Small intestine (tissue), 7 donors: ENCODE measurements around the gene HOXB9. TPM values are rescaled to one million over a fixed set of nuclear protein-coding genes. Genes with fewer than 3 reads are reported as not detected.

ENCODE experiments used
- DNase-seq, 2 donors: peaks; one replicate each; pipeline versions ENCODE4 v3.0.0 to v3.0.0-alpha.2; 2013
- FAIRE-seq: peaks from 2 replicates; lab custom pipeline; 2012; peaks lifted over from hg19 to GRCh38; lab: Jason Lieb, UNC
- H3K27ac ChIP-seq, 3 donors: one replicate each; pipeline ENCODE4 v1.5.1; 2013; ENCODE audit warnings: low read length in 2 of 3, mild to moderate bottlenecking in 2 of 3, control low read depth in 1 of 3, inconsistent platforms in 1 of 3, low read depth in 1 of 3, moderate library complexity in 1 of 3
- H3K27me3 ChIP-seq, 3 donors: one replicate each; pipeline ENCODE4 v1.6.1; 2013; ENCODE audit warnings: low read length in 3 of 3, inconsistent platforms in 1 of 3; ENCODE audit not compliant: control insufficient read depth in 3 of 3, insufficient read depth in 3 of 3
- H3K36me3 ChIP-seq, 3 donors: one replicate each; pipeline ENCODE4 v1.6.1; 2013; ENCODE audit warnings: low read length in 3 of 3, inconsistent platforms in 1 of 3, low read depth in 1 of 3, mild to moderate bottlenecking in 1 of 3, moderate library complexity in 1 of 3; ENCODE audit not compliant: control insufficient read depth in 3 of 3, insufficient read depth in 2 of 3
- H3K4me1 ChIP-seq, 3 donors: one replicate each; pipeline ENCODE4 v1.6.1; 2013; ENCODE audit warnings: low read length in 2 of 3, inconsistent platforms in 1 of 3, low read depth in 1 of 3, mild to moderate bottlenecking in 1 of 3, moderate library complexity in 1 of 3; ENCODE audit not compliant: control insufficient read depth in 3 of 3, insufficient read depth in 2 of 3
- H3K4me3 ChIP-seq, 3 donors: one replicate each; pipeline ENCODE4 v1.5.1; 2013; ENCODE audit warnings: low read length in 3 of 3, control low read depth in 1 of 3, inconsistent platforms in 1 of 3, low read depth in 1 of 3, mild to moderate bottlenecking in 1 of 3, moderate library complexity in 1 of 3
- H3K9me3 ChIP-seq, 2 donors: one replicate each; pipeline ENCODE4 v1.6.1; 2013; ENCODE audit warnings: low read depth in 1 of 2, low read length in 1 of 2; ENCODE audit not compliant: control insufficient read depth in 2 of 2, insufficient read depth in 1 of 2
- WGBS, 3 donors: extraction: QIAGEN DNeasy Blood & Tissue Kit; methylation state at CpG; one replicate each; pipeline ENCODE4 v1.1.7; 2013; 5-methylcytosine and 5-hydroxymethylcytosine counted together
- polyA plus RNA-seq, 4 donors: library from polyadenylated mRNA; stranded (reverse) in 3 of 4; unstranded in 1 of 4; fragments of 200-250 nt in 3 of 4; fragments of 120-200 nt in 1 of 4; gene quantifications; one replicate each; pipeline versions ENCODE4 v1.2.1 to v1.2.3, GENCODE V29; 2013
- donor health status: healthy with polysubstance abuse.
- donor health status: control.
- donor health status: control.
- donor health status: Bipolar disorder and iron deficiency.
- donor health status: healthy.

The HOXB9 gene
- polyA plus RNA-seq, 4 donors: 0.07 to 16.7 (median 0.54) TPM; not detected in 1

DNA sequence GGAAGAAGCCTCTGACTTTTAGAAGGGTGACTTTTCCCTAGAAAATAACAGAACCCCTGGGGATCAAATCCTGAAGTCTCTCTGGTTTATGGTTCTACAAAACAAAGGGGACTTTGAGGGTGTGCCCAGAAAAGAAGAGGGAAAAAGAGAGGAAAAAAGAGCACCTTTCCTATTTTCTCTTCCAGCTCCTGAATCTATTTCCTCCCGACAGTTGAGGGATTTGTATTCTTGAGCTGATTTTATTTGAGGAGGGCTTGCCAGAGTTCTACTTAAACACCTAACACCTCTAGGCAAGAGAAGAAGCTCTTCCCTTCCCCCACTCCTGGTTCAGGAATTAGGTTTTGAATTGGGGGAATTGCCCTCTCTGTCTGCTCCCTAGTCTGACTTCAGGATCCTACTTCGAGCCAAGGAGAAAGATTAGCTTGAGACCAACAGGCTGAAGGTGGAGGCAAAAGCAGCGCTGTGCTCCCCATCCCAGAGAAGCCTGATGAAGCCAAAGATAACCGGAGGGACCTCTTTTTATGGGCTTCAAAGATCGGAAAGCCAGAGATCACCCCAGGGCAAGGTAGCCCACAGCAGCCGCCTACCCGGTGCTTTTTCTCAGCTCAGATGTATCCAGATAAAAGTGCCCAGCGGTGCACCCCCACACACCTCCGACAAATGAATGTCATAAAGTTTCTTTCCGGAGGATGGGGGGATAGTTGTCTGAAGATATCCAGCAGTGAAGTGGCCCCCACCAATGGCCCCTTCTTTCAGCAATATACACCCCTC lies 36.9 kb downstream of the HOXB9 start:
- no peak for DNase-seq
- WGBS, 3 donors: 11 to 17% (median 17%) methylated on average over 10 of the region's 10 CpGs
- peaks cover 0 to 98% (median 14%) of the 10 kb centered on the region in 3 donors for H3K27me3 ChIP-seq
- no peak for FAIRE-seq
- peaks cover 0 to 3% of the 10 kb centered on the region in 2 donors for H3K9me3 ChIP-seq
- peak overlapping the region; percentile 17 to 93 (median 91) for H3K27ac ChIP-seq
- peak overlapping the region in 1 of 3 donors; percentile 52 for H3K4me3 ChIP-seq
- H3K36me3 ChIP-seq: peaks cover 0 to 16% (median 0%) of the 10 kb centered on the region in 3 donors
- peaks cover 0 to 37% (median 2%) of the 10 kb centered on the region in 3 donors for H3K4me1 ChIP-seq

DNA sequence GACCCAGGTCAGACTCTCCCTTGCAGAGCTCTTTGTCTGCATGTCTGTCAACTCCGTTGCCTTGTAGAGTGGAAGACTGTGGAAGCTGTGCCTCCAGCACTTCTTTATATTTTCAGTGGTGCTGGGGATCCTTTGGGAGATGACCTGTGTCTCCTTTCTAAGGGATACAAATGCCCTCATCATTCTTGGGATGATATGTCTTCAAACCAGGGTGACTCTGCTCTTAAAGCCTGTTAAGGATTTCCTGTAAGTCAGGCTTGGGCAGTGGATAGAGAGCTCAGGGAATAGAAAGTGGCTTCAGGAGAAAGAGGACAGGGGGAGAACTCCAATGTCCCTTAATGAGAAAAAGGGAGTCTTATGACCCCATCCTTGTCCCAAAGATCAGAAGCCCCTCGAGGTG lies 37.6 kb downstream of the HOXB9 start:
- FAIRE-seq: no peak

DNA sequence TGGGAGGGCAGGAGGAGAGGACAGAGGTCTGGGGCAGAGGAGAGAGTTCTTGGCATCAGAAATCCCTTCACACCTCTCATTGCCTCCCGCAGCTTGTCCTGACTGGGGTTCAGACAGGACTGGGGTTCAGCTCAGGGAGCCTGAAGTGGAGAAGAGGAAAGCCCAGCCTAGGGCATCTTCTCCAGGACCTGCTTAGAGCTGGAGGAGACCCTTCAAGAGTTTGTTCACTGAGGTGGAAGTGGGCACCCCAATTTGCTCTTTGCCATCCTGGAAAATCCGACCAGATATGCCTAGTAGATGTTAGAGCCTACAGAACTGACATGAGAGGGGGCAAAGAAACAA lies 38.1 kb downstream of the HOXB9 start:
- Histone ChIP-seq H3K4me1 (peaks cover 0 to 36% (median 2%) of the 10 kb centered on the region in 3 donors), H3K9me3 (peaks cover 0 to 3% of the 10 kb centered on the region in 2 donors), H3K36me3 (peaks cover 0 to 15% (median 0%) of the 10 kb centered on the region in 3 donors), H3K4me3 (peak overlapping the region in 1 of 3 donors; percentile 52), H3K27me3 (peaks cover 0 to 99% (median 10%) of the 10 kb centered on the region in 3 donors), H3K27ac (peak overlapping the region; percentile 24 to 91 (median 79))
- DNase-seq (no peak), FAIRE-seq (no peak)
- 8 to 40% (median 24%) methylated on average over 2 of the region's 2 CpGs for WGBS, 3 donors

More for the DNA sequence above, 37.6 kb downstream of the HOXB9 start:
- Histone ChIP-seq H3K27ac (peak overlapping the region in 2 of 3 donors; percentile 79 to 91), H3K4me3 (peak overlapping the region in 1 of 3 donors; percentile 52), H3K36me3 (peaks cover 0 to 16% (median 0%) of the 10 kb centered on the region in 3 donors), H3K9me3 (peaks cover 0 to 3% of the 10 kb centered on the region in 2 donors), H3K4me1 (peaks cover 0 to 36% (median 2%) of the 10 kb centered on the region in 3 donors), H3K27me3 (peaks cover 0 to 99% (median 14%) of the 10 kb centered on the region in 3 donors)
- 15 to 34% (median 15%) methylated on average over 2 of the region's 2 CpGs for WGBS, 3 donors
- DNase-seq: no peak

DNA sequence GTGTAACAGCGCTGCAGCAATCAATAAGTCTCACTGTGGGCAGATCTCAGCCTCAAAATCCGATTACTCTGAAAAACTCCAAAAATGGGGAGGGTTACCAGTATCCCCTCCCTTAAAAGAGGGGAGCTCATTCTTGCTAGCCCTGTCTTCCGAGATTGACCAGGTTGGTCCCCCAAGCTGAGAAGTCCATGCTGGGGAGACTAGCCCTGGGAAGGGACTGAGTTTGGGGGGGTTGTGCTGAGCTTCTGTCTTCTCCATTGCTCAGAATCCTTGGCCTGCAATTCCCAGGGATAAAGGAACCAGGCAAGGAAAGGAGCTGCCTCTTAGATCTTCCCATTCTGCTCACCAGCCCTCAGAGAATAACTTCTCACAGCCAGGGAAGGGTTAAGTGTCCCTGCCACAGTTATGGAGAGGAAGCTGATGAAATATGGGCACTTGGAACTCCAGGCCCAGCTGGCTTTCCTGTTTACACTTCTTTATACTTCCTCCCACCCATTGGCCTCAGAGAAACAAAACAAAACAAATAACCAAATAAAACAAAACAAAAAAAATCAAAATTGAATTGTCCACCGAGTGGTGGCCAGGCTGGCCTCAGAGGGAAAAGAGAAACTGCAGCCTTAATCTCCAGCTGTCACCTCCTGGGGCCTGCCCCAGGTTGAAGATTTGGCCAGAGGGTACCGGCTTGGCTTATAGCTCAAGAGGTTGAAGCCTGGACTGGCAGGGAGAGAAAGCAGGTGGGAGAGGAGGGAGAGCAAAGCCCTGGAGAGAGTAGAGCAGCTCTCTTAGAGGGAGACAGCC lies 38.7 kb downstream of the HOXB9 start:
- 17 to 34% (median 26%) methylated on average over 5 of the region's 5 CpGs for WGBS, 3 donors
- Histone ChIP-seq H3K27me3 (peaks cover 3 to 99% (median 10%) of the 10 kb centered on the region in 3 donors), H3K36me3 (peaks cover 0 to 14% (median 0%) of the 10 kb centered on the region in 3 donors), H3K9me3 (peaks cover 0 to 3% of the 10 kb centered on the region in 2 donors), H3K4me3 (peak overlapping the region in 1 of 3 donors; percentile 52), H3K27ac (peak overlapping the region; percentile 24 to 91 (median 79)), H3K4me1 (peaks cover 0 to 41% (median 2%) of the 10 kb centered on the region in 3 donors)
- DNase-seq: no peak
- FAIRE-seq: no peak

DNA sequence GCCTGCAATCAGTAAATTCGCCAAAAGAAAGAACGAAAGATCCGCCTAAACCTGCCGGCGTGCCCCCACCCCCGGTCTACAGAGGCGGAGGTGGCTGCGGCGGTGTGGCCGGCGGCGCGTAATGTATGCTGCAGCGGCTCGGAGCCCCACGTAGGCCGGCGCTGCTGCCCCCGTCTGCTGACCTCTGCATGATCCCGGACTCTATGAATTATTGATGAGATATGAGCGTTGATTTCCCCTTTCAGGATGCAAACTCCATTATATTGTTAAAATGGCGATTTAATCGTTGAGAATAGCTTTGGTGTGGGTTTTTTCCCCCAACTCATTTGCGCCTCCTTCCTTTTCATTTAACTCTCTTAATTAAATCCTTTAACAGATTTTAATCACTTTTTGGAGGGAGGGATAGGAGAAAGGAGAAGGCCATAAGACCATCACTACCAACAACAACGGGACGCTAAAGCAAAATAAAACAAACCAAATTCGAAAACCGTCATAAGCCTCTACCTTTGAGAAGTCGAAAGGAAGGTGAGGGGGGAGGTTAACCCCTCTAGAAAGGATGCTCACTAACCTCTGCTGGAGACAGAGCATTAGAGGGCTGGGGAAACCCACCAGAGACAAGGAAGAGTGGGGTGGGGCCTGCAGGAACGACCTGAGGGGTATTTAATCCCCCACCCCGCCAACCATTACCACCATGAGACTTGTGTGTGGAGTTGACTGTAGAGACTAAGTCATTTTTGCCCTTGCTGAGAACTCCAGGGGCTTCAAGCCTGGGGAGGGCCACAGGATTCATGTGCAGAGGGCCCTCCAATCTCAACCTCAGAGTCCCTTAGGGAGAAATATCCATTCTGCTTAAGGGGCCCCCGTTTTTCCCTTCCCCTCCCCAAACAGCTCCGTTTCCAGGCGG lies 39.6 kb downstream of the HOXB9 start:
- WGBS, 3 donors: 9 to 20% (median 15%) methylated on average over 34 of the region's 34 CpGs
- peak overlapping the region in 1 of 3 donors; percentile 52 for H3K4me3 ChIP-seq
- H3K27me3 ChIP-seq: peaks cover 6 to 99% (median 8%) of the 10 kb centered on the region in 3 donors
- peaks cover 0 to 10% (median 0%) of the 10 kb centered on the region in 3 donors for H3K36me3 ChIP-seq
- peaks cover 0 to 3% of the 10 kb centered on the region in 2 donors for H3K9me3 ChIP-seq
- peak overlapping the region in 2 of 3 donors; percentile 89 to 91 for H3K27ac ChIP-seq
- DNase-seq: no peak
- no peak for FAIRE-seq
- H3K4me1 ChIP-seq: peaks cover 0 to 41% (median 2%) of the 10 kb centered on the region in 3 donors

DNA sequence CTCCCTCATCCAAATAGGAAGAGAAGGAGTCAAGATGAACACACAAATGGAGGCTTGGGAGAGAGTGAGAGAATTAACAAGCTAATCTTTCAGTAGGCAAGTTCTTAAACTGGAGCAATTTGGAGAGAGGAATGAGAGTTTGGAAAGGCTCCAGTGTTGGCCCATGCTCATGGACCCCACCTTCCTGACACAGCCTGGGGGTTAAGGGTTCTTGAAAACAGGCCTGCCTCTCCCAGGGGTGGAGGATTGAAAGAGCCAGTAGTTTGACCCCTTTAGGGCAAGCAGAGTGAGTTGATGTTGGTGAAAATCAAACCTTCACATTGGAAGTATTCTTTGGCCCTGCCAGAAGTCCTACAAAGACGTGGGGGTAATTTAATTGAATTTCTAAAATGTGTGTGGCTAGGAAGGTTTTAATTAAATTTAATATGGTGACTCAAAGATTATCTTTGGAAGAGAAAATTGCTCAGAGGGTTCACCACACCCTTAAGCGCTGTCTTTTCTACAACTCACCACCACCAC lies 41.9 kb downstream of the HOXB9 start:
- H3K4me1 ChIP-seq: peaks cover 0 to 31% (median 2%) of the 10 kb centered on the region in 3 donors
- no peaks in the 10 kb centered on the region for H3K36me3 ChIP-seq
- FAIRE-seq (no peak), DNase-seq (no peak)
- H3K9me3 ChIP-seq: peaks cover 0 to 3% of the 10 kb centered on the region in 2 donors
- 14 to 42% (median 31%) methylated on average over 2 of the region's 2 CpGs for WGBS, 3 donors
- H3K27ac ChIP-seq: peak overlapping the region in 2 of 3 donors; percentile 12 to 32
- H3K27me3 ChIP-seq: peaks cover 6 to 99% (median 9%) of the 10 kb centered on the region in 3 donors
- H3K4me3 ChIP-seq: no peak overlapping the region

DNA sequence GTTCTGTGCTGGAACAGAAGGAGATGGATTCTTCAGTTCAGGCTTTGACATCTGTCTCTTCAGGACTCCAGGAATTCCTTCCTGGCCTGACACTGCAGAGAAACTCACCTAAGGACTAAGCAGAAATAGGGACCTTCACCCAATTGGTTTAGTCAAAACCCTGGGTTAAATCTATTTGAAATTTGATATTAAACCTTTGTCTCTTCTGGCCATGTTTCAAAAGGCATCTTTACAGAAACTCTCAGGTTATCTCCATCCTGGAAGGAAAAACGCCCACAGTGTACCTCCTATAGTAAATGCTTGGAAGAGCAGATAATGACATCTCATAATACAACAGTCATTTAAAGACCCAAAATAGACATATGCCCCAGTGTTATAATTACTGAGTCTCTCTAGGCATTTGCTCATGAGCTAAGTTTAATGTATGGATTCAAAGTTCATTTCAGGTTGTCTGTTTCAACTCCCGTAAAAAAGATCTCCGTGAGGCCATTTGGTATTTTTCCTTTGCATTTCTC lies 42.4 kb downstream of the HOXB9 start:
- H3K27ac ChIP-seq: peak overlapping the region in 2 of 3 donors; percentile 32 to 98
- H3K4me3 ChIP-seq: no peak overlapping the region
- peaks cover 6 to 99% (median 12%) of the 10 kb centered on the region in 3 donors for H3K27me3 ChIP-seq
- H3K4me1 ChIP-seq: peaks cover 0 to 30% (median 2%) of the 10 kb centered on the region in 3 donors
- H3K36me3 ChIP-seq: no peaks in the 10 kb centered on the region
- no peak for FAIRE-seq
- DNase-seq: no peak
- WGBS, 3 donors: 23 to 58% (median 37%) methylated on average over 3 of the region's 3 CpGs
- peaks cover 0 to 3% of the 10 kb centered on the region in 2 donors for H3K9me3 ChIP-seq
